Lung (tissue), 12 donors: ENCODE measurements around the gene TRERF1. TPM values are rescaled to one million over a fixed set of nuclear protein-coding genes. Genes with fewer than 3 reads are reported as not detected.

Experiments used
- ATAC-seq: fragments of 200-7000 bp; cut with Tn5 transposase; one replicate; pipeline ENCODE4 v1.9.1; 2020; ENCODE audit warnings: moderate number of reproducible peaks; ENCODE audit not compliant: insufficient read depth, low FRiP score
- DNase-seq, 3 donors: peaks; one replicate each; pipeline ENCODE4 v3.0.0-alpha.2; 2013 to 2017
- H3K27ac ChIP-seq, 2 donors: one replicate each; pipeline ENCODE4 v1.5.1; 2013; ENCODE audit warnings: mild to moderate bottlenecking in 2 of 2, moderate library complexity in 2 of 2, control low read depth in 1 of 2, inconsistent platforms in 1 of 2, low read depth in 1 of 2, low read length in 1 of 2
- H3K27me3 ChIP-seq, 3 donors: one replicate each; pipeline ENCODE4 v1.5.1; 2013; ENCODE audit warnings: low read length in 2 of 3; ENCODE audit not compliant: control insufficient read depth in 3 of 3, insufficient read depth in 3 of 3
- H3K36me3 ChIP-seq, 4 donors: one replicate each; pipeline ENCODE4 v1.5.1; 2013; ENCODE audit warnings: low read length in 4 of 4, mild to moderate bottlenecking in 1 of 4, moderate library complexity in 1 of 4; ENCODE audit not compliant: control insufficient read depth in 4 of 4, insufficient read depth in 4 of 4
- H3K4me1 ChIP-seq, 5 donors: one replicate each; pipeline ENCODE4 v1.5.1; 2013; ENCODE audit warnings: low read length in 5 of 5, mild to moderate bottlenecking in 2 of 5, moderate library complexity in 1 of 5; ENCODE audit not compliant: control insufficient read depth in 5 of 5, insufficient read depth in 5 of 5
- H3K4me3 ChIP-seq: one replicate; pipeline ENCODE4 v1.5.1; 2013; ENCODE audit warnings: mild to moderate bottlenecking, control low read depth, moderate library complexity
- H3K9ac ChIP-seq, 2 donors: one replicate each; pipeline ENCODE4 v1.5.1; 2013; ENCODE audit warnings: low read length in 2 of 2, control low read depth in 1 of 2; ENCODE audit not compliant: insufficient read depth in 1 of 2
- H3K9me3 ChIP-seq, 4 donors: one replicate each; pipeline ENCODE4 v1.5.1; 2013; ENCODE audit warnings: low read length in 3 of 4, mild to moderate bottlenecking in 1 of 4, moderate library complexity in 1 of 4; ENCODE audit not compliant: control insufficient read depth in 4 of 4, insufficient read depth in 3 of 4
- WGBS, 2 donors: extraction: QIAGEN DNeasy Blood & Tissue Kit; methylation state at CpG; one replicate each; pipeline ENCODE4 v1.1.7; 2013; 5-methylcytosine and 5-hydroxymethylcytosine counted together
- polyA plus RNA-seq, 2 donors: library from polyadenylated mRNA; stranded (reverse); fragments of 200-250 nt; gene quantifications; one replicate each; pipeline ENCODE4 v1.2.1, GENCODE V29; 2013
- total RNA-seq, 2 donors: library from RNA; depleted of rRNA in 1 of 2; stranded (reverse); fragments of >200 nt in 1 of 2; gene quantifications; one replicate each; pipeline ENCODE4 v1.2.1, GENCODE V29; 2014 to 2021
- TF ChIP-seq, protein P1 (sequence below): IDR thresholded peaks from 2 replicates; pipeline ENCODE4 v1.5.1; 2012; ENCODE audit warnings: mild to moderate bottlenecking; ENCODE audit errors: control extremely low read depth, extremely low read depth
- donor health status: control.
- donor health status: control.
- donor health status: Bipolar disorder and iron deficiency.
- donor health status: healthy.
- donor health status: DM: yes; HTN: yes; CAD: no.

Gene TRERF1
- total and polyA plus RNA-seq, 4 donors, result 1.2 to 10.4 (median 3.3) TPM

DNA sequence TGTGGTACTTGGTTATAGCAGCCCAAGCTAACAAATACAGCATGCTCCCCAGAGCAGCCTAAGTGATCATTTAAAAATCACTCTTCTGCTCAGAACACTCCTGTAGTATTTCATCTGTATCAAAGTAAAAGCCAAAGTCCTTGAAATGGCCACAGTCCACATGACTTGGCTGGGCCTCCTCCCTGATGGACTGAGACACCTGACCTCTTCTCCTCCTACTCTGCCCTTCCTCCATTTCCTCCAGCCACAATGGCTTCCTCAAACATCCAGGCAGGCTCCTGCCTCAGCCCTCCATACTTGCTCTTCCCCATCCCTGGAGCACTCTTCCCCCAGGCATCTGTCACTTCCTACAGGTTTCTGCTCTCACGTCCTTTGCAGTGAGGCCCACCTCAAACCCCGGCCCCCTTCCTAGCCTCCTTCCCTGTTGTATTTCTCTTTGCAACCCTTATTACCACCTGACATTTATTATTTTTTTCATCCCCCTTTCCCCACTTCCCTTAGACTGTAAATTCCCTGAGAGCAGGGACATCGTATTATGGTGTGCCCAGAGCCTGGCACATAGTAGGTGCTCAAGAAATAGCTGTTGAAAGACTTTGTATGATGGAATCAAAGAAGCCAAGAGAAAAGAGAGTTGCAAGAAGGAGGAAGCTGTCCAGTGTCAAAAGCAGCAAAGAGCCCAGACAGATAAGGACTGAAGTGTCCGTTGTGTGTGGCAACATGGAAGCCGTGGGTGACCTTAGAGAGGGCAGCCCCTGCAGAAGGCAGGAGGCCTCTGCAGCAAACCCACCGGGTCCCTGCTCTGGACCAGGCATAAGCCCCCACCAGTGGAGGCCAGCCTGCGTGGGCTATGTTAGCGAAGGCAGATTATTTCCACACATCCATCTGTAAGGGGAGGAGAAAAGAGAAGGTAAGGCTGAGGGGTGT, 87.5 kb downstream of the TRERF1 start:
- no peak overlapping the region for H3K9ac ChIP-seq
- no peak overlapping the region for H3K4me3 ChIP-seq
- DNase-seq (no peak), ATAC-seq (no peak)
- TF ChIP-seq, protein P1, sequence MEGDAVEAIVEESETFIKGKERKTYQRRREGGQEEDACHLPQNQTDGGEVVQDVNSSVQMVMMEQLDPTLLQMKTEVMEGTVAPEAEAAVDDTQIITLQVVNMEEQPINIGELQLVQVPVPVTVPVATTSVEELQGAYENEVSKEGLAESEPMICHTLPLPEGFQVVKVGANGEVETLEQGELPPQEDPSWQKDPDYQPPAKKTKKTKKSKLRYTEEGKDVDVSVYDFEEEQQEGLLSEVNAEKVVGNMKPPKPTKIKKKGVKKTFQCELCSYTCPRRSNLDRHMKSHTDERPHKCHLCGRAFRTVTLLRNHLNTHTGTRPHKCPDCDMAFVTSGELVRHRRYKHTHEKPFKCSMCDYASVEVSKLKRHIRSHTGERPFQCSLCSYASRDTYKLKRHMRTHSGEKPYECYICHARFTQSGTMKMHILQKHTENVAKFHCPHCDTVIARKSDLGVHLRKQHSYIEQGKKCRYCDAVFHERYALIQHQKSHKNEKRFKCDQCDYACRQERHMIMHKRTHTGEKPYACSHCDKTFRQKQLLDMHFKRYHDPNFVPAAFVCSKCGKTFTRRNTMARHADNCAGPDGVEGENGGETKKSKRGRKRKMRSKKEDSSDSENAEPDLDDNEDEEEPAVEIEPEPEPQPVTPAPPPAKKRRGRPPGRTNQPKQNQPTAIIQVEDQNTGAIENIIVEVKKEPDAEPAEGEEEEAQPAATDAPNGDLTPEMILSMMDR, result no peak
- H3K27me3 ChIP-seq, result no peaks in the 10 kb centered on the region
- 53 to 76% methylated on average over 8 of the region's 8 CpGs for WGBS, 2 donors
- no peak overlapping the region for H3K27ac ChIP-seq
- H3K4me1 ChIP-seq, result peaks cover 0 to 16% (median 11%) of the 10 kb centered on the region in 5 donors
- peaks cover 0 to 9% (median under 1%) of the 10 kb centered on the region in 4 donors for H3K36me3 ChIP-seq
- H3K9me3 ChIP-seq, result no peaks in the 10 kb centered on the region

DNA sequence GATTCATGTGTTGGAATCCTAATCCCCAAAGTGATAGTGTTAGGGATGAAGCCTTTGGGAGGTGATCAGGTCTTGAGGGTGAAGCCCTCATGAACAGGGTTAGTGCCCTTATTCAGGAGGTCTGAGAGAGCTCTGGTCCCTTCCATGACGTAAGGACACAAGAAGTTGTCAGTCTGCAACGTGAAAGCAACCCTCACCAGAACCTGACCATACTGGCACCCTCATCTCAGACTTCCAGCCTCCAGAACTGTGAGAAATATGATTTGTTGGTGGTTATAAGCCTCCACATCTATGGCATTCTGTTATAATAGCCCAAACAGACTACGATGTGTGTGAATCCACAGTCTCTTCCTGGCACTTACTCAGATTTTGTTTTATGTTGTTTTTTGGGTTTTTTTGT, 90.7 kb downstream of the TRERF1 start:
- H3K27ac ChIP-seq, result no peak overlapping the region
- no peaks in the 10 kb centered on the region for H3K9me3 ChIP-seq
- H3K36me3 ChIP-seq, result peaks cover 0 to 11% (median under 1%) of the 10 kb centered on the region in 4 donors
- H3K27me3 ChIP-seq, result no peaks in the 10 kb centered on the region
- peaks cover 0 to 11% (median 0%) of the 10 kb centered on the region in 5 donors for H3K4me1 ChIP-seq
- H3K4me3 ChIP-seq, result no peak overlapping the region
- no peak for ATAC-seq
- no peak overlapping the region for H3K9ac ChIP-seq
- DNase-seq, result no peak
- 93 to 97% methylated on average over 3 of the region's 3 CpGs for WGBS, 2 donors
- TF ChIP-seq, protein P1, result no peak

DNA sequence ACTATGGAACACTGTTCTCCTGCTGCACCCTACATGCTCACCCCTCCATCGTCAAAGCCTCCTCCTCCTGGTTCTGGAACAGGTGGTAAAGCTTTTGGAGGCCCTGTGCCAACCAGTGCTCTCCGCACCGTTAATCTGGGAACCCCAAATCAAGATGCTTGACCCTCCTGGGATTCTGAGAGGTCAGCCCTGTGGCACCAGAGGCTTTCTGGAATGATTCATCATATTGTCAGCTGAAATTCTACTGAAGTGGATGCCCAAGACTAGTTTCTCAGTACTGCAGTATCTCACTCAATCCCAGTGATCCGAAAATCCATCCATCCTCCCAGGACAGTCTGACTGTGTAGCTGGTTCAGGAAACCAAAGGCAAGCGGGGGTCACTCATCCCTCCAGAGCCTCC, 92.7 kb downstream of the TRERF1 start:
- Histone ChIP-seq H3K4me3 (no peak overlapping the region), H3K27me3 (no peaks in the 10 kb centered on the region), H3K4me1 (peaks cover 0 to 4% (median 0%) of the 10 kb centered on the region in 5 donors), H3K9ac (no peak overlapping the region), H3K9me3 (no peaks in the 10 kb centered on the region), H3K36me3 (peaks cover 0 to 11% (median 2%) of the 10 kb centered on the region in 4 donors), H3K27ac (no peak overlapping the region)
- DNase-seq (no peak), ATAC-seq (no peak)
- TF ChIP-seq, protein P1, result no peak
- 94 to 97% methylated on average over 5 of the region's 5 CpGs for WGBS, 2 donors
